ENCODE measurements around the gene OR2T35.
A peak's percentile ranks its signal among the peaks of the same experiment; 100 is the strongest.
"Not testable (repeated sequence)": the region's sequence is repeated elsewhere in the genome, so short reads cannot be mapped to it uniquely, and the experiment has no call there.

Gene OR2T35, protein sequence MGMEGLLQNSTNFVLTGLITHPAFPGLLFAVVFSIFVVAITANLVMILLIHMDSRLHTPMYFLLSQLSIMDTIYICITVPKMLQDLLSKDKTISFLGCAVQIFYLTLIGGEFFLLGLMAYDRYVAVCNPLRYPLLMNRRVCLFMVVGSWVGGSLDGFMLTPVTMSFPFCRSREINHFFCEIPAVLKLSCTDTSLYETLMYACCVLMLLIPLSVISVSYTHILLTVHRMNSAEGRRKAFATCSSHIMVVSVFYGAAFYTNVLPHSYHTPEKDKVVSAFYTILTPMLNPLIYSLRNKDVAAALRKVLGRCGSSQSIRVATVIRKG

DNA sequence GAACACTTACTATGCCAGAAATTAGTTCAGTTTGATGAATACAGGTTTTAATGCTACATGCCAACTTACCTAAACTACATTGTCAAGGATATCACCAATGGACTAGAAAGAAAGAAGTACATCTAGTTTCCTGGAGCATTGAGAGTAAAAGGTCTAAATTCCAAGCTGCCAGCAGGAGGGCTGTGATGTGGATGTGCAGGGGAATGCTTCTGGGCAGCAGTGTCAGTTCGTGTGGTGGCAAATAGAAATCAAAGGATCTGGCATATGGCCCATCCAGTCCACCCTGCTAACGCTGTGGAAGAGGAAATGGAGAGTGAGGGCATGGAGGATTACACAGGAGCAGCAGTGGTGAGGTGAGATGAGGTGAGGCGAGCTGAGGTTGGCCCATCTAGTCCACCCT is at the start of gene OR2T35:
Gene OR2T35, minus strand, starts transcription at position 101 of the 400 bp plus-strand sequence. CDS start 6,020 bp downstream, outside the sequence.
- not testable (repeated sequence) for H3K9me3 Mint-ChIP-seq; ATAC-seq (replicated peaks); H3K36me3 Mint-ChIP-seq; DNase-seq; H3K4me3 Mint-ChIP-seq; H3K27me3 Mint-ChIP-seq
- Mint-ChIP-seq H3K4me1 (peaks cover 8 to 11% of the 10 kb centered on the region in 2 donors), H3K27ac (peak within 1 kb of the TSS; percentile 2)

DNA sequence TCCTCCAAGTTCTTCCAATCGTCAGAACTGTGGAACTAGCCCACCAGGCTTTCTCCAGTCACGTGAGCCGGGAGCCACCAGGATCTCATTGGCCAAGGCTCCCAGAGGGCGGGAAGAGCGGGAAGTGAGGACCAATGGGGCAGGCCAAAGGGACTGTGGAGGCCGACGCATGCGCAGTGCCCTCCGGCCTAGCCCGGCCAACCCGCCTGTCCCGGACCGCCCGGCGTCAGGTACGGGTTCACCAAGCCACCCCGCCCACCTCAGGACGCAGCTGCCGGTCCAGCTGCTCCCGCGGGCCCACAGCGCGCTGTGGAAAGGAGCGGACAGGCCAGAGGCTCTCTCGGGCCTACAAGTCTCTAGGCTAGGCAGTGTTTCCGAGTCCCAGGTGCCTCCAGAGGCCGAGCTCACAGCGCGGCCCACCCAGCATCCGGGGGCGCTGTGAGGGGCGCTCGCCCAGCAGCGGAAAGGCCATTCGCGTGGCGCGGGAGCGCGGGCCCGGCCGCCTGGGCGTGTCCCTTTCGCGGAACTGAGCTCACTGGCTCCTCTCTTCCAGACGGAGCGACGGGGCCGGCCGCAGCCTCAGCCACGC is 46.6 kb upstream of the OR2T35 start:
- peaks cover 4 to 16% of the 10 kb centered on the region in 2 donors for H3K36me3 Mint-ChIP-seq
- ATAC-seq (replicated peaks) = no peak

DNA sequence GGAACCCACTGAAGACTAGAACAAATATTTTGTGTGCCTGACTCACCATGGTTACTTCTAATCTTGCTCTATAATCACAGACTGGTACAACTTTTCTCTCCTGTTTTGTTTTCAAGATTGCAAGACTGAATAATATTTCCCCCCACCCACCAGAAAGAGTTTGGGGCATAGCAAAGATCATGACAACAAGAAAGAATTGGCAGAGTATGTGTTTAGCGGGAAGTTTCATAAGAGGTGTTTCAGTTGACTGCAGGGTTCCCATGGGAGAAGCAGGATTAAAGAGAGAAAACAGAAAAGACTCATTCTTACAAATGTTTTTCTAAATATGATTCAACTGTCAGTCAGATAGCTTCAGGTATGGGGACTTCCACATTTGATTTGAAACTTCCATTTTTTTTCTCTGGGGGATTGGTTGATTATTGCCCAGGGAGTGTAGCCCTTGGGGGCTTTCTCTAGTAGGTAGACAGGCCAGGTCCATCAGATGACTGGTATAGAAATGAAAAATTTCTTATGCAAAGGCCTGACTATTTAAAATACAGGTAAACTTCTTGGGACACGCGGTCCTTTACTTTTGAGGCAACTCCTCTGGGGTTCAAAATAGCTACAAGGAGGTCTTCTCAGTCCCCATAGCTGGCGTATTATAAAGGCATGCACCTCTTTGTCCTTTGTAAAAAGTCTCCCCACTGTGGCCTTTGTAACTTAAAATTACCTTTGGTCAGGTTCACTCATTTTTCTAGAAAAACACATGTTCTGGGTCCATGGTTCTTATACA is 43.6 kb upstream of the OR2T35 start:
- H3K36me3 Mint-ChIP-seq = peaks cover 4 to 16% of the 10 kb centered on the region in 2 donors
- H3K27me3 Mint-ChIP-seq = peaks cover 8% of the 10 kb centered on the region in 2 donors
- no peak overlapping the region for H3K27ac Mint-ChIP-seq
- H3K4me3 Mint-ChIP-seq = no peak overlapping the region
- peak; percentile 54 for DNase-seq
- ATAC-seq (replicated peaks) = peak; percentile 89 to 91
- peaks cover 29 to 61% of the 10 kb centered on the region in 2 donors for H3K4me1 Mint-ChIP-seq
- H3K9me3 Mint-ChIP-seq = peaks cover 16 to 28% of the 10 kb centered on the region in 2 donors

More for the DNA sequence above, 46.6 kb upstream of the OR2T35 start:
- Mint-ChIP-seq H3K9me3 (peaks cover 16 to 28% of the 10 kb centered on the region in 2 donors), H3K27ac (no peak overlapping the region), H3K4me1 (peaks cover 32 to 65% of the 10 kb centered on the region in 2 donors), H3K27me3 (peaks cover 6 to 8% of the 10 kb centered on the region in 2 donors), H3K4me3 (no peak overlapping the region)
- DNase-seq = no peak

DNA sequence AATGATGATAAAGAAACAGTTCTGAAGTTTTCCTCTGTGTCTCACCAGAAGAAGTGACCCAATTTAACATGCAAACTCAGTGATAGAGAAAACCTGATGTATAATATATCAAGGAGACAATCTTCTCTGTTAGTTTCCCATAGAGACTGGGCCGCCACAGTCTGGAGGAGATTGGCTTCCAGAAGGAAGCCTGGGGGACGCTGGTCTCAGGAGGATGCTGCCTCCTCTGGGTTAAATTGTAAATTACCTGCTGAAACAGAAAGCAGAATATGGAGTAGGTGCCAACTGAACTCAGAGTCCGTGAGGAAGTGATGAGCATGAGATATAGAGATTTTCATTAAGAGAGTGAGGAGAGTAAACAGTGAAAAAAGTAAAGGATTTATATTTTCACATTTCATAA is 41.7 kb upstream of the OR2T35 start:
- Mint-ChIP-seq H3K4me3 (peak overlapping the region in 1 of 2 donors; percentile 20), H3K27ac (no peak overlapping the region), H3K36me3 (peaks cover 0 to 10% of the 10 kb centered on the region in 2 donors), H3K27me3 (peaks cover 0 to 7% of the 10 kb centered on the region in 2 donors), H3K9me3 (peaks cover 12 to 23% of the 10 kb centered on the region in 2 donors), H3K4me1 (peaks cover 21 to 46% of the 10 kb centered on the region in 2 donors)
- ATAC-seq (replicated peaks) (peak; percentile 46 to 64), DNase-seq (no peak)

DNA sequence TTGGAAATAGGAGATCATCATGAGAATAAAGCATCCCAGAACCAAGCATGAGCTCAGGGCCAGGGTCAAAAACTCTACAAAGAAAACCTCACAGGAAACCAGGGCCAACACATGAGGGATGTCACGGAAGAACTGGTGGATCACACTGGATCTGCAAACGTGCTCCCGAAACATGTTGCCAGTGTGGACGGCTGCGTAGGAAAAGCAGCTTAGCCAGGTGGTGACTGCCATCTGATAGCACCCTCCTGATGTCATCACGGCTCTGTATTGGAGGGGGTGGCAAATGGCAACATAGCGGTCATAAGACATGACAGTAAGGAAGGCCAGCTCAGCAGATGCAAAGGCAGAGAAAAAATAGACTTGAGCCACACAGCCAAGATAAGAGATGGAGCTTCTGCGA is 36.6 kb upstream of the OR2T35 start:
- H3K4me1 Mint-ChIP-seq = peaks cover 2 to 6% of the 10 kb centered on the region in 2 donors
- no peak for ATAC-seq (replicated peaks)
- no peaks in the 10 kb centered on the region for H3K9me3 Mint-ChIP-seq
- H3K4me3 Mint-ChIP-seq = no peak overlapping the region
- DNase-seq = no peak
- peaks cover 5 to 17% of the 10 kb centered on the region in 2 donors for H3K27me3 Mint-ChIP-seq
- H3K36me3 Mint-ChIP-seq = peaks cover 0 to 2% of the 10 kb centered on the region in 2 donors
- no peak overlapping the region for H3K27ac Mint-ChIP-seq

DNA sequence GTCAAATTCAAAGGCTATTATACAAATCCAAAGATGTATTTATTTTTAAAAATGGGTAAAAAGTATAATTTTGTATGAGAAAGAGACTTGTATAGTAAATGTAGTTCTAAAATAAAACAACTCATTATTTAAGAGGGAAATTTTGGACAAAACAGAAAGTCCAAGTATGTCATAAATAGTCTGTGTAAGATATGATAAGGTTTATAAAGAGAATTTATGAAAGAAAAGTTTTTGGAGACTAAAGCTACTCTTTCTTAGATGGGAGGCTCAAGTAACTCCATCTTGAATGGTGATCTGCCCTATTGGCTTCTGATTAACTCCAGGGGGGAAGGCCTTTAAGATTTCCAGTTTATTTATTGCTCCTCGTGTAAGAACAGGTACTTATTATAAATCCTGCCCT is 24.9 kb upstream of the OR2T35 start:
- no peak overlapping the region for H3K4me3 Mint-ChIP-seq
- DNase-seq = no peak
- H3K27me3 Mint-ChIP-seq = no peaks in the 10 kb centered on the region
- H3K27ac Mint-ChIP-seq = no peak overlapping the region
- H3K4me1 Mint-ChIP-seq = no peaks in the 10 kb centered on the region
- ATAC-seq (replicated peaks) = no peak
- peaks cover 0 to 3% of the 10 kb centered on the region in 2 donors for H3K9me3 Mint-ChIP-seq
- H3K36me3 Mint-ChIP-seq = no peaks in the 10 kb centered on the region

DNA sequence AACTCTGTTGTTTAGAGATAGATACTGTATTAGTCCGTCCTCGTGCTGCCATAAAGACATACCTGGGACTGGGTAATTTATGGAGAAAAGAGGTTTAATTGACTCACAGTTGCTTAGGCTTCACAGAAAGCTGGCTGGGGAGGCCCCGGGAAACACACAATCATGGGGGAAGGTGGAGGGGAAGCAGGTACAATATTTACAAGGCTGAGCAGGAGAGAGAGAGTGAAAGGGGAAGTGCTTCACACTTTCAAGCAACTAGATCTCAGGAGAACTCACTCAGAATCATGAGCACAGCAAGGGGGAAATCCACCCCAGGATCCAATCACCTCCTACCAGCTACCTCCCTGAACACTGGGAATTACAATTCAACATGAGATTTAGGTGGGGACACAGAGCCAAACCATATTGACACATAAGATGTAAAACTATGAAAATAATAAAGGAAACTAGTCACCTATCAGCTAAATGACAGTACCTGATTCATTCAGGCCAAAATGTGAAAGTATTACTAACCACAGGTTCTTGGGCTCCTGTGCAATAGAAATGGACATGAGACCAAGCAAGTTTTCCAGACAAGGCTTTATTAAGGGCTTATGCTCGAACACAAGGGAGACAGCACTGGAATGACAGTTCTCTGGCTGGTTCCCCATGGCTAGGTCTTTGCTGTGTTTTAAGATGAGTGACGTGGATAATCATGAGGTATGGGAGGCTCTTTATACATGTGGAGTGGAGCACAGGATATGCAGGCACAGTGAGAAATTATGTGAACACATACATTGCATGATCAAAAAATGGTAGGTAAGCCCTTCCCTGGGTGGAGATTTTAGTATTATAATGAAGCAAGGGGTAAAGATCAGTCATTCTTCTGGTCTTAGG is 18.6 kb upstream of the OR2T35 start:
- not testable (repeated sequence) for H3K27me3 Mint-ChIP-seq, H3K9me3 Mint-ChIP-seq, H3K36me3 Mint-ChIP-seq
- DNase-seq (peak; percentile 47), ATAC-seq (replicated peaks) (peak; percentile 98)
- peak overlapping the region in 1 of 2 donors; percentile 5 for H3K4me3 Mint-ChIP-seq
- H3K4me1 Mint-ChIP-seq = peaks cover 27 to 43% of the 10 kb centered on the region in 2 donors
- H3K27ac Mint-ChIP-seq = peak overlapping the region; percentile 60

DNA sequence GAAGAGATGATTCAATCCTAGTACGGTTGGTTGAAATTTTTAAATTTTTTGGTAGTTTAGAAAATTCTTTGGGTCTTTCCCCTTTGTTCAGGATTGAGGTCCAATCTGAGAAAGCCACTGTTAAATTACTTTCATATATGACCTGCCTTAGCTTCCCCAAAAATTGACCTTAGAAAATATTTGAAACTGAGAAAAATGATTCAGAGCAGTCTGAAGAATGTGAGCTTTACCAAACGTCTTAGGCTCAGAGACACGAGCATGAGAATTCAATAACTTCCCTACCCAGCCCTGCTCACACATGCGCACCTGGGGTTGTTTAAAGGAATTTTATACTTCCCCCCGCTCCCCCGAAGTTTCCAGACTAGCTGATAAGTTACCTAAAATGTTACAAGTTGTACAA is 11.7 kb upstream of the OR2T35 start:
- not testable (repeated sequence) for H3K36me3 Mint-ChIP-seq, DNase-seq, H3K27me3 Mint-ChIP-seq, H3K9me3 Mint-ChIP-seq, H3K27ac Mint-ChIP-seq, H3K4me3 Mint-ChIP-seq
- peaks cover 14 to 24% of the 10 kb centered on the region in 2 donors for H3K4me1 Mint-ChIP-seq
- peak; percentile 82 to 90 for ATAC-seq (replicated peaks)

DNA sequence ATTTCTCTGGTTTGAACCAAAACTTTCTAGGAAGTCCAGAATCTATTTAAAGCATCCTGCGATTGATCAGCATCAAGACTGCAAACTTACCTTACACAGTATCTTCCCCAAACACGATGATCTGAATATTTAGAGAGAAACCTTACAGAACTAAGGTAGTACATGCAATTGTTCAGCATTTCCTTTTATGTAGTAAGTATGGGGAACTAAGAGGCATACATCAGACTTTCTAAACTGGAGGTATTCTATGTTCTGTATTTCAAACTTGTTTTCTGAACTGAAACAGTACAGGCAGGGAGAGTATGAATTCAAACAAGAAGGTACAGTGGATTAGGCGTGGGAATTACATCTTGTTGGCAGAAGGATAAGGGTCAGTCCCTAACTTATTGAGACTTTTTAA is 10.3 kb upstream of the OR2T35 start, which contains the start of gene OR2T27:
Gene OR2T27, minus strand, starts transcription at position 175 of the 400 bp plus-strand sequence. CDS start 4,644 bp downstream, outside the sequence.
- not testable (repeated sequence) for H3K27me3 Mint-ChIP-seq, H3K36me3 Mint-ChIP-seq, H3K4me3 Mint-ChIP-seq, DNase-seq, H3K9me3 Mint-ChIP-seq, H3K27ac Mint-ChIP-seq
- ATAC-seq (replicated peaks) = peak in 1 of 2 donors; percentile 42
- H3K4me1 Mint-ChIP-seq = peaks cover 11 to 18% of the 10 kb centered on the region in 2 donors

DNA sequence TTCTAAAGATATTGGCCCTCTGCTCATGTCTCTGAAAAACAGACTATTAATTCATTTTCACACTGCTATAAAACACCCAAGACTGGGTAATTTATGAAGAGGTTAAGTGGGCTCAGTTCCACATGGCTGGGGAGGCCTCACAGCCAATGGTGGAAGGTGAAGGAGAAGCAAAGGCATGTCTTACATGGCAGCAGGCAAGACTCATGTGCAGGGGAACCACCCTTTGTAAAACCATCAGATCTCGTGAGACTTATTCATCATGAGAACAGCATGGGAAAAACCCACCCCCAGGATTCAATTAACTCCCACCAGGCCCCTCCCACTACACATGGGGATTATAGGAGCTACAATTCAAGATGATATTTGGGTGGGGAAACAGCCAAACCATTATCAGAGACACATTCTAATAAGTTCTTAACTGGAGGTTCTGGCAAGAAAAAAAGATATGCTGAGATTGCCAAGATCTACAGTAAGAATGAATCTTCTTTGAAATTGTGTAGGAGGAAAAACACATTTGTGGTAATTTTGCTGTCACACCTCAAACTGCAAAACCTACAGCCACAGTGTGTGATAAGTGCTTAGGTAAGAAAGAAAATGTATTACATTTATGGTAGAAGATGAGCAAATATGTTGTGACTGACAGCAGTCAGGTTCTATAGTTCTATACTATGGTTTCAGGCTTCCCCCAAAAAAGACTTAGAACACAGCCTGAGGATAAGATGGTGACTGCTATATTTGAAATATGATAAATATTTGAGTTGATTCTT is 3.9 kb upstream of the OR2T35 start:
- H3K27ac Mint-ChIP-seq; H3K4me3 Mint-ChIP-seq; H3K36me3 Mint-ChIP-seq; H3K27me3 Mint-ChIP-seq; ATAC-seq (replicated peaks); DNase-seq; H3K9me3 Mint-ChIP-seq: not testable (repeated sequence)
- H3K4me1 Mint-ChIP-seq = peaks cover 8 to 11% of the 10 kb centered on the region in 2 donors

DNA sequence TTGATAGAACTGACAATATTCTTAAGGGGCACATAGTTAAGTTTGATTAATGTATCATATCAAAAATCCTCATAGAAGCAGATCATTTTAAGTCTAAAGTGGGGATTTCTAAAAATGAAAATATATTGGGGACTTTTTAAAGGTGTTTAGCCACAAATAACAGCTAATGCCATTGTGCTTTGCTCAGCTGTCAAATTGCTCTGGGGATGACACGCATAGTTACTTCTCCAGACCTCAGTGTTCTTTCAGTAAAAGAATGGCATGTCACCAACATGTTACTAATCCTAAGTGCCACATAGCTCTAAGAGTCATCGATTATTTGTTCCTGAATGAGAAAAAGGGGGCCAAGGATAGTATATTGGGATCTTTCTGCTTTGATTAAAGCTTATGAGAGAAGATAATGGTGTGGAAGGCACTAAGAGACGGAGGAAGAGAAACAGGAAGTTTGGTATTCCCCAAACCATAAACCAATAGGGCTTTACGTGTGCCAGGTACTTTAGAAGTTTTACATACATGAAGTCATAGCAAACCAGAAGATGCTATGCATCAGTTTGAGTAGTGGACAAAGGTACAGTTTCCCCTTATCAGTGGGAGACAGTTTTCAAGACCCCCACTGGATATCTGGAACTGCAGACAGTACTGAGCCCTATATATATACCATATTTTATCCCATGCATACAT is 2.0 kb downstream of the OR2T35 start:
- not testable (repeated sequence) for H3K36me3 Mint-ChIP-seq

DNA sequence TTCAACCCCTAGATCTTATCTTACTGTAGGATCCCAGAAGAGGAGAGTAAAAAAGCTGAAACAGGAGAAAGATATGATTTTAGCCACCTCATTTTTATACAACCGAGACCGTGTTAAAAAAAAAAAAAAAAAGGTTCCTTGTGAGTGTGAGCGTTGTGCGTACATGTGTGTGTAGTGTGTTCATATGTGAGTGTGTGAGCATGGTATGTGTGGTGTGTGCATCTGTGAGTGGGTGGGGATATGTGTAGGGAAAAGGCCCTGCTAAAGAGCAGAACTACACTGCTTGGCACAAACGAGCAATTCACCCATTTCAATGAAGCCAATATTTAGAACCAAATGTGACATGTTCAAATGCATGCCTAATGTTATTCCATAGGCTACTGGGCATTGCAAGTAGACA is 3.5 kb downstream of the OR2T35 start:
- H3K27ac Mint-ChIP-seq; H3K36me3 Mint-ChIP-seq; ATAC-seq (replicated peaks); DNase-seq; H3K27me3 Mint-ChIP-seq; H3K9me3 Mint-ChIP-seq: not testable (repeated sequence)
- Mint-ChIP-seq H3K4me1 (peaks cover 7 to 11% of the 10 kb centered on the region in 2 donors), H3K4me3 (peak overlapping the region in 1 of 2 donors; percentile 29)

More for the DNA sequence above, 2.0 kb downstream of the OR2T35 start:
- not testable (repeated sequence) for H3K4me3 Mint-ChIP-seq, H3K27ac Mint-ChIP-seq, DNase-seq, H3K27me3 Mint-ChIP-seq, H3K9me3 Mint-ChIP-seq
- ATAC-seq (replicated peaks) = peak; percentile 93 to 95
- peaks cover 7 to 11% of the 10 kb centered on the region in 2 donors for H3K4me1 Mint-ChIP-seq

All from stimulated activated naive B cell treated with anti-CD40 and anti-IgM and Interleukin-4, amounts not matched to agents 10 μg/mL and 1 μg/mL and 100 μg/mL, for 72 hours (primary cell).